ENCODE data around the gene HK3. TPM values are rescaled to one million over a fixed set of nuclear protein-coding genes. Genes with fewer than 3 reads are reported as not detected.

Gene HK3
- not detected in 2 replicates for total RNA-seq

GRCh38 chr5:176899296-176899891 is at the start of gene HK3:
HK3 (minus strand) TSS chr5:176899346; CDS start chr5:176896159, 3,187 bp downstream.

Other genes with a start within 250 kb of the HK3 start
- not detected in 2 replicates for gene UNC5A, start 88.8 kb downstream of the HK3 start, total RNA-seq
- 37.5 and 45.9 TPM in 2 replicates for gene UIMC1, start 107.4 kb upstream of the HK3 start, total RNA-seq
- gene ZNF346, start 123.3 kb upstream of the HK3 start, total RNA-seq = 17.5 and 25.8 TPM in 2 replicates
- 0.81 and 1.3 TPM in 2 replicates for gene FGFR4, start 187.6 kb upstream of the HK3 start, total RNA-seq
- 39.6 and 58.1 TPM in 2 replicates for gene NSD1, start 234.4 kb upstream of the HK3 start, total RNA-seq

All from hair follicle dermal papilla cell (primary cell).